ENCODE data around the gene MAN1C1.
"Not testable (repeated sequence)": the region's sequence is repeated elsewhere in the genome, so short reads cannot be mapped to it uniquely, and the experiment has no call there.

MAN1C1 gene

GRCh38 chr1:25680701-25681100, 64.1 kb downstream of the MAN1C1 start:
- DNase-seq (ENCODE audit: low spot score) = no peak

- DNase-seq (ENCODE audit: low spot score) = no peak
These were observed 65.5 kb downstream of the MAN1C1 start for GRCh38 chr1:25682059-25682601.

- DNase-seq (ENCODE audit: low spot score) = no peak
These were observed 66.6 kb downstream of the MAN1C1 start for GRCh38 chr1:25683177-25683576.

GRCh38 chr1:25683731-25684130, 67.1 kb downstream of the MAN1C1 start:
- no peak for DNase-seq (ENCODE audit: low spot score)

- no peak for DNase-seq (ENCODE audit: low spot score)
These were observed 67.8 kb downstream of the MAN1C1 start for GRCh38 chr1:25684216-25684965.

- DNase-seq (ENCODE audit: low spot score) = no peak
These were observed 68.7 kb downstream of the MAN1C1 start for GRCh38 chr1:25685211-25685750.

GRCh38 chr1:25685938-25686665, 69.5 kb downstream of the MAN1C1 start:
- no peak for DNase-seq (ENCODE audit: low spot score)

- no peak for DNase-seq (ENCODE audit: low spot score)
These were observed 70.8 kb downstream of the MAN1C1 start for GRCh38 chr1:25687221-25688017.

GRCh38 chr1:25688390-25689119, 72.0 kb downstream of the MAN1C1 start:
- DNase-seq (ENCODE audit: low spot score) = peak; percentile 47

GRCh38 chr1:25689686-25690381, 73.2 kb downstream of the MAN1C1 start:
- DNase-seq (ENCODE audit: low spot score) = no peak

- no peak for DNase-seq (ENCODE audit: low spot score)
These were observed 73.9 kb downstream of the MAN1C1 start for GRCh38 chr1:25690396-25690956.

- no peak for DNase-seq (ENCODE audit: low spot score)
These were observed 74.6 kb downstream of the MAN1C1 start for GRCh38 chr1:25691211-25691610.

- no peak for DNase-seq (ENCODE audit: low spot score)
These were observed 76.0 kb downstream of the MAN1C1 start for GRCh38 chr1:25692560-25692959.

GRCh38 chr1:25694167-25695007, 77.8 kb downstream of the MAN1C1 start:
- DNase-seq (ENCODE audit: low spot score) = no peak

GRCh38 chr1:25695090-25695770, 78.6 kb downstream of the MAN1C1 start:
- peak; percentile 90 for DNase-seq (ENCODE audit: low spot score)

GRCh38 chr1:25695771-25696311, 79.2 kb downstream of the MAN1C1 start:
- peak; percentile 92 for DNase-seq (ENCODE audit: low spot score)

GRCh38 chr1:25696643-25697042, 80.1 kb downstream of the MAN1C1 start:
- not testable (repeated sequence) for DNase-seq (ENCODE audit: low spot score)

GRCh38 chr1:25697435-25698217, 81.0 kb downstream of the MAN1C1 start:
- no peak for DNase-seq (ENCODE audit: low spot score)
